ENCODE results near the gene CAP2. TPM values are rescaled to one million over a fixed set of nuclear protein-coding genes. Genes with fewer than 3 reads are reported as not detected.
"Not testable (repeated sequence)": the region's sequence is repeated elsewhere in the genome, so short reads cannot be mapped to it uniquely, and the experiment has no call there.

Gene CAP2
- polyA plus RNA-seq, 1 donor = 13.1 TPM

DNA sequence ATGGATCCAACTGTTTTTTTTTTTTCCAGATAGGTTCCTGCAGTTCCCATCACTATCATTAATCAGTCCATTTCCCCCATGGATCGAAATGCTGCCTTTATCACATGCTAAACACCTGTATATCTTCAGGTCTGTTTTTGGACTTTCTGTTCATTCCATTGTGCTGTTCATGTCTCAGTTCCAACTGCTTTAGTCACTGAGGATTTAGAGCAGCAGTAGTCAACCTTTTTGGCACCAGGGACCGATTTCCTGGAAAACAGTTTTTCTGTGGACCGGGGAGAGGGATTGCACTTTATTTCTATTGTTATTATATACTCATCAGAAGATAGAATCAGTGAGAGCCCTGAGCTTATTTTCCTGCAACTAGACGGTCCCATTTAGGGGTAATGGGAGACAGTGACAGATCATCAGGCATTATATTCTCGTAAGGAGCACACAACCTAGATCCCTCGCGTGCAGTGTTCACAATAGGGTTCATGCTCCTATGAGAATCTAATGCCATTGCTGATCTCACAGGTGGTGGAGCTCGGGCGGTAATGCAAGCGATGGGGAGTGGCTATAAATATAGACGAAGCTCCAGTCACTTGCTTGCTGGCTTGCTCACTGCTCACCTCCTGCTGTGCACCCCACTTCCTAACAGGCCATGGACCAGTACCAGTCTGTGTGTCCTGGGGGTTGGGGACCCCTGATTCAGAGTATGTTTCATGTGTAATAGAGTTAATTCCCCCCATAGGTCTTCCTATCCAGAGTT is 46.0 kb downstream of the CAP2 start:
- DNase-seq = no peak

DNA sequence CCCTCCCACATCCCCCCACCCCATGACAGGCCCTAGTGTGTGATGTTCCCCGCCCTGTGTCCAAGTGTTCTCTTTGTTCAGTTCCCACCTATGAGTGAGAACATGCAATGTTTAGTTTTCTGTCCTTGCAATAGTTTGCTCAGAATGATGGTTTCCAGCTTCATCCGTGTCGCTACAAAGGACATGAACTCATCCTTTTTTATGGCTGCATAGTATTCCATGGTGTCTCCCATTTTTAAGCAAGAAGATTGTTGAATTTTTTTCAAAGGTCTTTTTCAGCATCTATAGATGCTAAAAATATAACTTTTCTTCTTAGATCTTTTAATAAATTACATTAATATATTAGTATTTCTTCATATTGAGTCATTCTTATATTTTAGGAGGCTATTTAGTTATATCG is 47.4 kb downstream of the CAP2 start:
- DNase-seq = not testable (repeated sequence)

DNA sequence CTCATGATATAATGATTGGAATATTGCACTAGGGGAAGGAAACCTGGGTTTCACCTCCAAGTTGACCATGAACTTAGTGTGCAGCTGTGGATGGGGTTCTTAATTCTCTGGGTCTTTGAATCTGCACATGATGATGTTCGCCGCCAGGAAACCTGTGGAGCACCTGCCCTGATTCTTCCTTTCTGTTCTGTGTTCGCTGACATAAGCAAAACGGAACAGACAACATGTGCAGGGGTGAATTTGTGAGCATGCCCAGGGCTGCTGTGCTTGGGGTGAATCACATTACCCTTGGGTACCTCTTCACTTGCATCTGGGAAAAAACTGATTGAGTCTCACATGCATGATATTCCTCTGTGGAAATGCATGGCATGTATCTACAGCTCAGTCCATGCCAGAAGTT is 48.8 kb downstream of the CAP2 start:
- no peak for DNase-seq

DNA sequence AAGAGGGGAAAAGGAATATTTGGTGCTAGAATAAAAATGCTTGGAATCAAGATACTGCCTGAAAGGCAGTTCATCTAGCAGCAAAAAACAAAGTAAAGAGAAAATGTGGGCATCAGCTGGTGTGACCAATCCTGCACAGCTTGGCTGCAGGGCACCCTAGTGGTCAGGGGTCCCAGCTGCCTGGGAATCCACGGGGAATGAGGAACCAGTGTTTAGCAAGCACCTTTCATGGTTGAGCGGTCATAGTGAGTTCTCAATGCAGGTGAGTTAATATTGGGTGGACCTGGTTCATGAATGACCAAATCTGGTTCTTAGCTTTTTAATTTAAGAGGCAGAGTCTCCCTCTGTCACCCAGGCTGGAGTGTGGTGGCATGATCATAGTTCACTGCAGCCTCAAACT is 53.3 kb downstream of the CAP2 start:
- DNase-seq = no peak

DNA sequence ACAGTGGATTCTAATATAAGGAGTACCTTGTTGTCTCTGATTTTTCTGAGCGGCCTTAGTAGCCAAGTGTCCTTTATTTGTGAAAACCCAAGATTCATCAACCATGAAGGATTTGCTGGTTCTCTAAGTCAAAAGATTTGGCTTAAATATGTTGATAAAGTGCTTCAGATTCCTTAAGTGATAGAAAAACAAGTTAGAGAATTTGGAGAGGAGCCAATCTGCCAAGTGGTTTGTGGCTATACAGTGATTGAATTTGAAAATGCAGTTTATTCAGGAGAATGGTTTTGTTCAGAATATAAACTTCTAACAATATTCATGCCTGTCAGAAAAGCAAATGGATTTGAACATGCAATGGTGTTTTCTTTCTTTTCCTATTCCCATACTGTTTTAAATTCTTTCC is 54.8 kb downstream of the CAP2 start:
- no peak for DNase-seq

GRCh38 chr6:17450397-17450796 is 57.0 kb downstream of the CAP2 start:
- no peak for DNase-seq

- peak; percentile 68 for DNase-seq
Measured at GRCh38 chr6:17450832-17451231, 57.4 kb downstream of the CAP2 start.

GRCh38 chr6:17452096-17452495 is 58.7 kb downstream of the CAP2 start:
- no peak for DNase-seq

- no peak for DNase-seq
Measured at GRCh38 chr6:17454316-17455005, 61.1 kb downstream of the CAP2 start.

GRCh38 chr6:17455919-17456318 is 62.5 kb downstream of the CAP2 start:
- DNase-seq = no peak

DNA sequence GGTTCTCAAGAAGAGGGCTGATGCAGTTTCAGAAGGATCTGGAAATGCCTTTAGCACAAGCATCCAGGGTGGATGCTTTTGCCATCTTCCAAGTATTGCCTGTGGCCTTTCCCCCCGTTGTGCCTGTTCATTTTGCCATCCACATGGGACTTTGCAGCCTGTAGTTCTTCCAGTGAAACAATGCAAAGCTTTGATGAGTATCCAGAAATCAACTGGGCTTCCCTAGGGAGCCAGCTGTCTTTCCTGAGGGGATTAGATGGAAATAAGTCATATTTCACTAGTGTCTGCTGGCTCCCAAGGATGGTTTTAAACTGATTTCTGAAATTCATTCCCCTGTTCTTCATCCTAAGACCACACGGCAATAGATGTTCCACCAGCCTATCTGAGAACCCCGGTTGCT is 63.3 kb downstream of the CAP2 start:
- no peak for DNase-seq

- DNase-seq = no peak
Measured at GRCh38 chr6:17457405-17457804, 64.0 kb downstream of the CAP2 start.

- DNase-seq = no peak
Measured at GRCh38 chr6:17457956-17458355, 64.6 kb downstream of the CAP2 start.

DNA sequence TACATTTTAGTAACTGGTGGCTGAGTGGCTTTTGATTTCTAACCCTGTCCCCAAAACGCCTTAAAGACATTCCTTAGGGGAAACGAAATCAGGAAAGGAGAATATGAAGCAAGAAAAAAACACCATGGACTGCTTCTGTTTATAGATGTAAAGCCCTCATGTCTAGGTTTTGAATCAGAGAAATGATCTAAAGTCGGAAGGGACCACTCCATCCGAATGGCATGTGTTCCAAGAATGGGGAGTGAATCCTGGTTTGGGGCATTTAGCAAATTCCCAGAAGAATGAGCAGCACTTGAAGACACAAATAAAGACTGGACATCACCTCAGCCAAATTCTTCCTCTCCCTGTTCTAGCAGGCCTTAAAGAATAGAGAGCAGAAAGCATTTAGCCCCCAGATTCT is 65.6 kb downstream of the CAP2 start:
- DNase-seq = no peak

DNA sequence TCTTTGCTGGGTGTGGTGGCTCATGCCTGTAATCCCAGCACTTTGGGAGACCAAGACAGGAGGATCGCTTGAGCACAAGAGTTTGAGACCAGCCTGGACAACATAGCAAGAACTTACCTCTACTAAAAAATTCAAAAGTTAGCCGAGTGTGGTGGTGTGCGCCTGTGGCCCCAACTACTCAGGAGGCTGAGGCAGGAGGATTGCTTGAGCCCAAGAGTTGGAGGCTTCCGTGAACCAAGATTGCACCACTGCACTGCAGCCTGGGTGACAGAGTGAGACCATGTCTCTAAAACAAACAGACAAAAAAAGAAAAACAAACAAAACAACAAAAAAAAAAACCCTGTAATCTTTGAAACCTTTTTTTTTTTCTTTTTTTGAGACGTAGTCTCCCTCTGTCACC is 67.5 kb downstream of the CAP2 start:
- no peak for DNase-seq

- no peak for DNase-seq
Measured at GRCh38 chr6:17466147-17466546, 72.8 kb downstream of the CAP2 start.

GRCh38 chr6:17466707-17467106 is 73.3 kb downstream of the CAP2 start:
- no peak for DNase-seq

DNA sequence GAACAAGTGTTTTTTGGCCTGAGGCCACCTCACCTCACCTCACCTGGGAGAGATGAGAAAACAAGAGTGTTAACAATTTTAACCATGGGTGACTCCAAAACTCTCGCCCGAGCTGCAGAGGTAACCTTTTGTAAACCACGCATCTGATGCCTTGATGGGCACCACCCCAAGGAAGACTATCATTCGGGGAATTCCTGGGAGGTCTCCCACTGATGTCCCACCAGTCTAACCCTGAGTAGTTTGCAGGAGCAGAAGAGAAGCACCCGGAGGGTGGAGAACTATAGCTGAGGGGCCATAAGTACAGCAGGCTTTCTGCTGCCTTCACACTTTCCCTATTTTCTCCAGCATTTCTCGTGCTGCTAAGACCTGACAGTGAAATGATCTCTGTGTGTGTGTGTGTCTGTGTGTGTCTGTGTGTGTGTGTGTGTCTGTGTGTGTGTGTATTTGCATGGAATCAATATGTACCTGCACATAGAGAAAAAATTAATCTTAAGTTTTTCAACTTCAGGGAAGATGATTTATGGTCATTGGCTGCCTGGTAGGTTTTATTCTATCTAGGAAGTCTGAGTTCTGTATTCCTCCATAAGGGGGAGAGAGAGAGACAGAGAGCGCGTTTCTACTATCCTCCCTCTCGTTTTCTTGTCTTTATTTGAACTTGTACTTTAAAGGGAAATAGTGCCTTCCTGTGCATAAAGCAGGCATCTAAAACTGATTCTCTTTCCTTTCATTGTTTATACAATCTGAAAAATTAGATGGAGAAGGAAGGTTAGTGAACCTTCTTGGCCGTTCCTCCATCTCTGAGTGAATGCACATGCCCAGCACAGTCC is 75.8 kb downstream of the CAP2 start:
- DNase-seq = no peak

DNA sequence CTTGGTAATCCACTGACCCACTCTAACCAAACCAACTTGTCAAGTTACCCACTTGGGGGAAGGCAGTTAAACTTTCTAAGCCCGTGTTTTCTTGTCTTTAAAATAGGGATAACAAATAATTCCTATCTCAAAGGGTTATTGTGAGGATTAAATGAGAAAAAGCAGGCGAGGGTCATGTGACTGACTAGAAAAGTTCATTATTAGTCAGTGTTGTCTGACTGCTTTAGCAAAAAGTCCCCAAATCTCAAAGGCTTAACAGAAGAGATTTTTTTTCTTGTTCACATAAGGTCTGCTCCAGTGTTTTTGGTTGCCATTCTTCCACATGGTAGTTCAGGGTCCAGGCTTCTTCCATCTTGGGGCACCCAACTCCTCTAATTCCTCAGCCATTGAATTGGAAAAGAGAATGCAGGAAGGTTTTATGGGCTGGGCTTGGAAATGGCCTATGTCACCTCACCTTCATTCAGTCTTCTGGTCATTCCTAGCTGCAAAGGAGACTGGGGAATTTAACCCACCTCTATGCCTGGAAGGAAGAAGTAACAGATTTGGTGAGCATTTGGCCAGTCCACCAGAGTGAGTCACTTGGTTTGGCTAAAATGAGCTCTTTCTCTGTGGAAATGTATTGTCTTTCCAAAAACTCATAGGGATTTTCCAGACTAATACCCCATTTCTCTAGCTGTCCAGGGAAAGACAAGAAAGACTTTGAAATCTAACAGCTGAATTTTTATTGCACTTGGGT is 77.0 kb downstream of the CAP2 start:
- no peak for DNase-seq

GRCh38 chr6:17470938-17471327 is 77.5 kb downstream of the CAP2 start:
- DNase-seq = no peak

DNA sequence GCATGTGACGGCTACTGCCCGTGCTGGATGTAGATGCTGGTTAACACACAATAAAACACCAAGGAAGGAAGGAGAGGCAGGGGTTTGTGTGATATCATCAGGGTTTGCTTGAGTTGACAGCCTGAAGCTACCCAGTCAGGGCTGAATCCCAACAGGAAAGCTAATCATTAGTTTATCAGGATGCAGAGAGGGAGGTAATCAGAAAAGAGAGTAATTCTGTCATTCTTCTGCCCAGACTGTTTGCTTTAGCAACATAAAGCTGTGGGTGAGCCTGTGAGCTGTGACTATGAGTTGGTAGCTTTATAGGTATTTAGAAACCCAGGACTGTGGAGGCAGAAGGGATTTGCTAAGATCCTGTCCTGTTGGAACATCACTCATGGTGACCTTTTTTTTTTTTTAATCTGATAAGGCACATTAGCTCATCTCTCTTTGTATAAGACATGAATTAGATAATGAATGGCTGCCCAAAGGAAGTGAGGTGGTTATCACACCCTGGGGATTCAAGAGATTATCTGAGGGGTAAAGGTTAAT is 79.3 kb downstream of the CAP2 start:
- DNase-seq = no peak

DNA sequence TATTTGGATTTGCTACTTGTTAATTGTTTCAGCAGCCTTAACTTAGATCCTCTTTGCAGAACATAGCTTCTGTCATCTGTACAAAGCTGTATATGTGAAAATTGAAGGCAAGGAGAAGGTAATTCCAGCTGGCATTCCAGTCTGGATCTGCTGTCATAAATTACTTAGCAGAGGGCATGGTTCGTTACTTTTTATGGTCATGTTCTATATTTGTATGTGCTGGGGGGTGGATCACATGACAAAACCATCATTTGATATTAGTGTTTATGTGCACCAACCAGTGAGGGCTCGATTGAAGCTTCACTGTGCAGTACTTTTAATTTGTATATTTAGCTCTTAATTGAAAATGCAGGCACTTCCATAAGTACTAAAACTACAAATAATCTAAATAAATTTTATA is 80.2 kb downstream of the CAP2 start:
- DNase-seq = peak; percentile 66
